ENCODE results near the gene VPS51.

The VPS51 gene

GRCh38 chr11:65060913-65061408, 35.1 kb upstream of the VPS51 start:
- no peak overlapping the region for H3K27ac ChIP-seq (ENCODE audit: low read length)

GRCh38 chr11:65063532-65063931, 32.5 kb upstream of the VPS51 start:
- Histone ChIP-seq H3K4me1 (ENCODE audit: low read length) (peaks cover 20% of the 10 kb centered on the region), H2AFZ (ENCODE audit: low read depth, low read length) (no peak overlapping the region), H4K20me1 (ENCODE audit: insufficient read depth, low read length) (no peaks in the 10 kb centered on the region), H3K27me3 (ENCODE audit: low read depth, low read length) (no peaks in the 10 kb centered on the region), H3K27ac (ENCODE audit: low read length) (no peak overlapping the region), H3K36me3 (replicated peaks; ENCODE audit: low read depth, low read length) (no peaks in the 10 kb centered on the region), H3K4me2 (ENCODE audit: low read length) (no peak overlapping the region), H3K9me3 (ENCODE audit: insufficient read depth, low read length) (no peaks in the 10 kb centered on the region), H3K4me3 (ENCODE audit: low read length) (no peak overlapping the region), H3K9ac (ENCODE audit: low read length) (no peak overlapping the region), H3K79me2 (ENCODE audit: low read length) (no peaks in the 10 kb centered on the region)
- no peak for TF ChIP-seq CTCF (IDR thresholded peaks at IDR 0.05; ENCODE audit: low read depth, low read length)
- TF ChIP-seq EZH2phosphoT487 (IDR thresholded peaks at IDR 0.05; ENCODE audit: low read depth) = no peak

More at GRCh38 chr11:65060913-65061408, 35.1 kb upstream of the VPS51 start:
- Histone ChIP-seq H3K4me1 (ENCODE audit: low read length) (peaks cover 19% of the 10 kb centered on the region), H3K4me3 (ENCODE audit: low read length) (no peak overlapping the region), H3K4me2 (ENCODE audit: low read length) (peak overlapping the region; percentile 19; the same call in 1 of the 2 replicates), H3K79me2 (ENCODE audit: low read length) (no peaks in the 10 kb centered on the region), H3K27me3 (ENCODE audit: low read depth, low read length) (no peaks in the 10 kb centered on the region), H3K36me3 (replicated peaks; ENCODE audit: low read depth, low read length) (no peaks in the 10 kb centered on the region), H2AFZ (ENCODE audit: low read depth, low read length) (peak overlapping the region; percentile 64; the same call in 1 of the 2 replicates), H3K9me3 (ENCODE audit: insufficient read depth, low read length) (no peaks in the 10 kb centered on the region), H4K20me1 (ENCODE audit: insufficient read depth, low read length) (no peaks in the 10 kb centered on the region), H3K9ac (ENCODE audit: low read length) (no peak overlapping the region)
- TF ChIP-seq CTCF (IDR thresholded peaks at IDR 0.05; ENCODE audit: low read depth, low read length) (peak; percentile 71), EZH2phosphoT487 (IDR thresholded peaks at IDR 0.05; ENCODE audit: low read depth) (no peak)

GRCh38 chr11:65064847-65065240, 31.2 kb upstream of the VPS51 start:
- Histone ChIP-seq H3K27ac (ENCODE audit: low read length) (no peak overlapping the region), H2AFZ (ENCODE audit: low read depth, low read length) (no peak overlapping the region), H4K20me1 (ENCODE audit: insufficient read depth, low read length) (no peaks in the 10 kb centered on the region), H3K4me2 (ENCODE audit: low read length) (no peak overlapping the region), H3K4me3 (ENCODE audit: low read length) (no peak overlapping the region), H3K36me3 (replicated peaks; ENCODE audit: low read depth, low read length) (no peaks in the 10 kb centered on the region), H3K4me1 (ENCODE audit: low read length) (peaks cover 20% of the 10 kb centered on the region), H3K9me3 (ENCODE audit: insufficient read depth, low read length) (no peaks in the 10 kb centered on the region), H3K27me3 (ENCODE audit: low read depth, low read length) (no peaks in the 10 kb centered on the region), H3K9ac (ENCODE audit: low read length) (no peak overlapping the region), H3K79me2 (ENCODE audit: low read length) (no peaks in the 10 kb centered on the region)
- TF ChIP-seq EZH2phosphoT487 (IDR thresholded peaks at IDR 0.05; ENCODE audit: low read depth) (no peak), CTCF (IDR thresholded peaks at IDR 0.05; ENCODE audit: low read depth, low read length) (no peak)

GRCh38 chr11:65065851-65066250, 30.2 kb upstream of the VPS51 start:
- no peak overlapping the region for H3K9ac ChIP-seq (ENCODE audit: low read length)

More at GRCh38 chr11:65065851-65066250, 30.2 kb upstream of the VPS51 start:
- Histone ChIP-seq H3K27me3 (ENCODE audit: low read depth, low read length) (no peaks in the 10 kb centered on the region), H4K20me1 (ENCODE audit: insufficient read depth, low read length) (no peaks in the 10 kb centered on the region), H3K4me1 (ENCODE audit: low read length) (peaks cover 18% of the 10 kb centered on the region), H3K36me3 (replicated peaks; ENCODE audit: low read depth, low read length) (no peaks in the 10 kb centered on the region), H3K79me2 (ENCODE audit: low read length) (no peaks in the 10 kb centered on the region), H3K9me3 (ENCODE audit: insufficient read depth, low read length) (no peaks in the 10 kb centered on the region), H3K4me3 (ENCODE audit: low read length) (no peak overlapping the region), H3K27ac (ENCODE audit: low read length) (no peak overlapping the region), H2AFZ (ENCODE audit: low read depth, low read length) (no peak overlapping the region), H3K4me2 (ENCODE audit: low read length) (no peak overlapping the region)
- TF ChIP-seq EZH2phosphoT487 (IDR thresholded peaks at IDR 0.05; ENCODE audit: low read depth) (no peak), CTCF (IDR thresholded peaks at IDR 0.05; ENCODE audit: low read depth, low read length) (no peak)

Data from OCI-LY3 (cell line).